Stimulated activated CD8-positive, alpha-beta memory T cell treated with anti-CD3 and anti-CD28 coated beads, Interleukin-4, amount 100 ng/mL, for 48 hours (primary cell): ENCODE results near the gene ABCA9.
"Not testable (repeated sequence)": the region's sequence is repeated elsewhere in the genome, so short reads cannot be mapped to it uniquely, and the experiment has no call there.

Source experiments
- DNase-seq: peaks from one replicate; pipeline ENCODE4 v3.0.0-alpha.2; 2020

The ABCA9 gene

DNA sequence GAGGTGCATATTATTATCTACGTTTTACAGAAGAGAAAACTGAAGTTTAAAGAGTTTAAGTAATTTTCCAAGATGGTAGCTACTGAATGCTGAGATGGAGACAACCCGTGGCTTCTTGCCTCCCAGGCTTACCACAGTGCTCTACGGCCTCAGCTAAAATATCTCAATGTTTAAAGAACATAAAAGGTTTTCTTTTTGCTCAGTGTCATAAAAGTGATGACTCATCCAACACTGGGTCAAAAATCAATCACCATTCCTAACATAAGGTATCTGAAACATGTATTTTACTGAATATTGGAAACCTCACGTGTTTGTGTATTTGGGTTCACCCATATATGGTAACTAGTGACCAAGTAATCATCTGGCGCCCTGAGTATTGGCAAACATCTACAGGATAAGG lies 18.4 kb downstream of the ABCA9 start:
- no peak for DNase-seq

DNA sequence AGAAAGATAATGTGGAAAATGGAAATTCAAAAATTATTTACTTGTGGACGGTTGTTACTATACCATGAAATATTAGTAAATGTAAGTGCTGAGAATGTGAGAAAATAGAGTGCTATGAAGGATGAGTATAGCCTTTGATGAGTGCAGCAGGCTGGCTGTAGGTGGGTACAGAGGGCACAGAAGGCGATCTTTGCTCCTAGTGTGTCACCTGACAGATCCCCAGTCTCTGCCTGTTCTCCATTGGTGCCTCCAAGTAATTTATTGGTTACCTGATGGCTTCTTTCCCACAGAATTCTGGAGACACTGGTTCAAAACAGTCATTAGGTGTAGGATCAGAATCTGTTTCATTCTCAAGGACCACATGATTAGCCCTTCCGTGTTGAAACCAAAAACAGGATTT lies 28.9 kb downstream of the ABCA9 start:
- DNase-seq, result no peak

DNA sequence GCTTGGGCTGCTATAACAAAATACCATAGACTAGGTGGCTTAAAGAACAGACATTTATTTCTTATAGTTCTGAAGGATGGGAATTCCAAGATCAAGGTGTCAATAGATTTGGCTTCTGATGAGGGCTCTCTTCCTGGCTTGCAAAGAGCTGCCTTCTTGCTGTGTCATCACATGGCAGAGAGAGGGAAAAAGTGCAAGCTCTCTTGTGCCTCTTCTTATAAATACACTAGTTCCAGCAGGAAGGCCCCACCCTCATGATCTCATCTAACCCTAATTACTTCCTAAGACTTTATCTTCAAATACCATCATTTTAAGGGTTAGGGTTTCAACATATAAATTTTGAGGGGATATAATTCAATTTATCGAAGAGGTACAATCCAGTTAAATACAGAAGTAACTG lies 30.6 kb downstream of the ABCA9 start:
- DNase-seq, result no peak

DNA sequence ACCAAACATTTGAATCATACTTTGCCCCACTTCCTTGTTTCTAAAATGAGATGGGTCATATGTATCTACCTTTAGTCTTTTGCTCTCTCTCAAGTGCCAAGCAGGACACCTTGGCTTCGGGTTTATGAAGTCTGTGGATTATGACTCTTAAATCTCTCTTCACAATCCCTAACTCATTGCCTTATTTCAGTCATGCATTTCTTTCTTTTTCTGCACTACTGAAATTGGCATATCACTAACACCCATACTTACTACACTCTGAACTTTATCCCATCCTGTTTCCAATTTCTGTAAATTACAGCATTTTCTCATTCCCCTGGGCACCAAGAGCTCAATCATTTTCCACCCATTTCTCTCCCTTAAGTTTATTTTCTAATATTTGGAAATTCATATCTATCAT lies 42.0 kb downstream of the ABCA9 start:
- DNase-seq, result no peak

DNA sequence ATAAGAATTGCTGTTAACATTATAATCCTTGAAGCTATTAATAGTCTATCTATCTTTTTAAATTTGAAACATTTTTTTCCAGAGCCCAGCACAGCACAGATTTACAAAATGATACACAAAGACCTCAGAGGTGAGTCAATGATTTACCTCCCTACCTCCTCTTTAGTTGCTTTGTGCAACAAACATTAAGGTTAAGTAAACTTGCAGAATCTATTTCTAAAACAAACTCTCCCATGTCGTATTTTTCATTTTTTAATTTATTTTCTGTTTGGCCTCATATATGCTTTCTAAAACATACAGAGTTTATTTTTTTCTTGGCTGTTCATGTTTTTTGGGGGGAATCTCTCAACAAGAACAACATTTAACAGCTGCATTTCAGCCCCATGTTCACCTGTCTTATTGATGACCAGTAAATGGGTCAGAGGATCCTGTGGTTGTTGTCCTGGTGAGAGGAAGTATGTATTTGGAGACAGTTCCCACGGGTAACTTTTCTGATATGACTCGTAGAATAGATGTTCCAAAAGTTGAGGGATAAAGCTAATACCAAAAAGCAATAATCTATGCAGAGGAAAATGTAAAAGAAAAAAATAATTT lies 42.6 kb downstream of the ABCA9 start:
- DNase-seq, result no peak

DNA sequence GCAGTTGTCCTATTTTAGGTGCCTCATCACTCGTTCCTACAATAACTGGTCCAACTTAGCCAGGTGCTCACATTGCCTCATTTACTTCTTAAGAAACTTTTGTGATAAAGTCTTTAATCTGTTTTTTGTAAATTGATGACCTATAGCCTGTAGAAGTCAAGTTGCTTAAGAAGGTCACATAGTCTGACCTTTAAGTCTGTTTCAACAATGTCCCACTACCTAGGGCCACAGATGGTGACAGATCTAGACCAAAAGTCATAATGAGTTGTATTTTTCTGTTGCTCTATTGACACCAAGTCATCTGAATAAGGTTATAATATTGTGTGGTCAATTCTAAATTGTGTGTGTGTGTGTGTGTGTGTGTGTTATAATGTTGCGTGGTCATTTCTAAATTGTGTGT lies 45.1 kb downstream of the ABCA9 start:
- DNase-seq, result no peak

DNA sequence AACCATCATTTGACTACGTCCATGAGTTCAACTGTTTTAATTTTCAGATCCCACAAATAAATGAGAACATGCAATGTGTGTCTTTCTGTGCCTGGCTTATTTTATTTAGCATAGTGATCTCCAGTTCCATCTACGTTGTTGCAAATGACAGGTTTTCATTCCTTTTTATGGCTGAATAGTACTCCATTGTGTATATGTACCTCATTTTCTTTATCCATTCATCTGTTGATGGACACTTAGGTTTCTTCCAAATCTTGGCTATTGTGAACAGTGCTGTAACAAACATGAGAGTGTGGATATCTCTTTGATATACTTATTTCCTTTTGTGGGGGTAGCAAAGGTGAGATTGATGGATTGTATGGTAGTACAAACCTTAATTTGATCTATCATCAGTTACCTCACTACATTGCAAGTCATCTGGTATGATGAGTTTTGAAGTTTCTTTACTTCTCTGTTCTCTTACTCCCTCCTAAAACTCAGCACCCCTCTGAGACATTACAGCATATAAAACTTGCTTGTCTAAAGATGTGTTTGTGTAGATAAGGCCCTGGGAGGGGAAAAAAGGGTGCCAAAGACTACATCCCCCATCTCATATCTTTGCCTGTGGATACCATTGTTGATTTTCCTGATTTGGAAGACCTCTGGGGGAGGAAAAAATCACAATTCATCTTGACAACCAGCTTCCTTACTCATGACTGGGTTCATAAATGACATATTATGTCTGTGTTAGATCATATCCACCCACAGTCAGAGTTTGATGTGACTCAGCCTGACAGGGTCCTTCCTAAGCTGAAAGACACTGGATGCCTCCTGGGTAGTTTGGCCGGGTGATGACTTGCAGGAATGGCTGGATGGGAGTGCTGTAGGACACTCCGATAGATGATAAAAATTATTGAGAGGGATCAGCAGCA lies 47.6 kb downstream of the ABCA9 start:
- no peak for DNase-seq

DNA sequence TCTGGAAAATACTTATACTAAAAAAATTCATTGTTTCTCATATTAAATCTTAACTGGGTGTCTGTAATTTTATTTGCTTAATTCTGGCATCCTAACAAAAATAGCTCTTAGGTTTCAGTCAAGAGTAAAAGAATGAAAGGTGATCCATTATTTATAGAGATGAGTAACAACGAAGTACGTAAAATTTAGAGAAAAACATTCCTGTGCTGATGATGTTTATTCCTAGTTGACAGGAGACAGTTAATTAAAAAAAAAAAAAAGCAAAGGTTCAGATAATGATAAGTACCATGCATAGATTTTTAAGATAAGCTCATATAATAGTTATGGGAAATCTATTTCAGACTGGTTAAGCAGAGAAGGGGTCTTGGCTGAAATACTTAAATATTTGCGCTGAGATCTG lies 50.8 kb downstream of the ABCA9 start:
- DNase-seq, result no peak

DNA sequence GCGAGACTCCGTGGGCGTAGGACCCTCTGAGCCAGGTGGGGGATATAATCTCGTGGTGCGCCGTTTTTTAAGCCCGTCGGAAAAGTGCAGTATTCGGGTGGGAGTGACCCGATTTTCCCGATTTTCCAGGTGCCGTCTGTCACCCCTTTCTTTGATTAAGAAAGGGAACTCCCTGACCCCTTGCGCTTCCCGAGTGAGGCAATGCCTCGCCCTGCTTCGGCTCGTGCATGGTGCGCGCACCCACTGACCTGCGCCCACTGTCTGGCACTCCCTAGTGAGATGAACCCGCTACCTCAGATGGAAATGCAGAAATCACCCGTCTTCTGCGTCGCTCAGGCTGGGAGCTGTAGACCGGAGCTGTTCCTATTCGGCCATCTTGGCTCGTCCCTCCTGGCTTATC lies 56.0 kb downstream of the ABCA9 start:
- not testable (repeated sequence) for DNase-seq

DNA sequence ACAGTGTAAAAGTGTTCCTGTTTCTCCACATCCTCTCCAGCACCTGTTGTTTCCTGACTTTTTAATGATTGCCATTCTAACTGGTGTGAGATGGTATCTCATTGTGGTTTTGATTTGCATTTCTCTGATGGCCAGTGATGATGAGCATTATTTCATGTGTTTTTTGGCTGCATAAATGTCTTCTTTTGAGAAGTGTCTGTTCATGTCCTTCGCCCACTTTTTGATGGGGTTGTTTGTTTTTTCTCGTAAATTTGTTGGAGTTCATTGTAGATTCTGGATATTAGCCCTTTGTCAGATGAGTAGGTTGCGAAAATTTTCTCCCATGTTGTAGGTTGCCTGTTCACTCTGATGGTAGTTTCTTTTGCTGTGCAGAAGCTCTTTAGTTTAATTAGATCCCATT lies 61.0 kb downstream of the ABCA9 start:
- not testable (repeated sequence) for DNase-seq

DNA sequence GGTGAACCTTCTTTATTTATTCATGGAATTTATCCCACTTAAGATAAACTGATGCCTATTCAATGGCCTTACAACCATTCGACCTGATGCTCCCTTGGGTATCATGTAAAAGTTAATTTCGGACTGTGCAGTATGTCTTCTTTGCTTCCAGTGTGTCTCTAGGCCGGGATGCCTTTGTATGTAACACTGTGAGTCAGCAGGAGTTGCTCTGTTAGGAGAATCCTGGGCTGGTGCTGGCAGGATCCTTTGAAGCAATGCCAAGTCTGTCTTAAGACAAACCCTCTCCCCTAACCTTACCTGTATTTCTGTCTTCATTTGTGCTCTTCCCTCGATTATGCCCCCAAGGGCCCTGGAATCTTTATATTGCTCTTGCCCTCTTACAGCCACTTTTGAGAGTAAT lies 67.6 kb downstream of the ABCA9 start:
- no peak for DNase-seq

DNA sequence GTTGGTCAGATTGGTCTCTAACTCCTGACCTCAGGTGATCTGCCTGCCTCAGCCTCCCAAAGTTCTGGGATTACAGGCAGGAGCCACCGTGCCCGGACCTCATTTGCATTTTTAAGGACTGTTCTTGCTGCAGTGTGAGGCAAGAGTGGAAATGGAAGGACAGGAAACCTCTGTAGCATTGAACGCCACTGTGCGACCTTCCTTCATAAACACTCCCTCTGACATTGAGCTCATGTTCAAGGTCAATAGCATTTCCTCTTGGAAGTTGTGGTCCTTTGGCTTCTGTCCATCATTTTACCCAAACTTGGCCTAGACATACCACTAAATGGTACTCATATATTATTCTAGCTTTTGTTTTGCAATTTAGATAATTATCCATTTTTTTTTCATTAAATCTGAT lies 72.8 kb downstream of the ABCA9 start:
- DNase-seq, result no peak

DNA sequence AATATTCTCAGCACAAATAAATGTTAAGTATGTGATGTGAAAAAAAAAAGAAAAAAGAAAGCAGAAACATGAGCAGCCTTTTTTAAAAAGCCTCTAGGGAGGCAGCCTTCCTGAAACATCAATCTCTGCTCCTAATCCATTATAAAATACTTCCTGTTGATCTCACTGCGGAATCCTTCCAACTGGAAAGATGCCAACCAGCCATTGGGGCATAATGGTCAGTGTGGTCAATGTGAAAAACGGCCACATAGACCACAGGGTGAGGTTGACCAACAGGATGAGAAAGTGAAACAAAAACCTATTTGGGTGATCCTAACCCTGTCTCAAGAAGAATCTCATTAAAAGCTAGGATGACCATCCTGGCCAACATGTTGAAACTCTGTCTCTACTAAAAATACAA lies 79.4 kb downstream of the ABCA9 start:
- DNase-seq, result no peak

DNA sequence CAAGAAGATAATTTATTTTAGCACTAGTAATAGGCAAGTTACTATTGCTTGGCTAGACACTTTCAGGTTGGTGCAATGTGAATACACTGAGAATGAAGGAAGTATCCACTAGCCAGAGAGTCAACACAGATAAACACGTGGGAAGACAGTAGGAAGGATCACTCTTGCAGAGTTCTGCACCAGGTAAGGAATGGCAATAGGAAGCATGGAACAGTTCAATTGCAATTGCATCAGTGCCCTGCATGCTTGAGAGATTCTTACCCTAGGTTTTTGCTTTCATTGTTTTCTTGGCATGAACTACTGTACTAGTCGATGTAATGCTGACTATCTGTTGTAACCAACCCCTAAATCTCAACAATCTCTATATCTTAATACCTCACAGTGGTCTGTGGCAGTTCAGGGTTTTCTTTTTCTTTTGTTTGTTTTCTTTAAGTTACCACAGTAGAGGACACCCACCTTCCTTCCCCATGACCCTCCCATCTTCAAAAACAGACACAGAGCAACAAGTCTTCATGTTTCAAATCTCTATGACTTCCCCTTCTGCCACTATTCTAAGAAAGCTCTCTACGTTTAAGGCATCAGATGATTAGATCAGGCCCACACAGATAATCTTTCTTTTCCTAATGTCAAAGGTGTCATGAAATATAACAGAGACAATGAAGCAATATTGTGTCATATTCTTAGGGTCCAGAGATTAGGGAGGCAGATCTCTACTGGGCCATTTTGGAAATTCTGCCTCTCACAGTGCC lies 87.5 kb downstream of the ABCA9 start:
- DNase-seq, result no peak

DNA sequence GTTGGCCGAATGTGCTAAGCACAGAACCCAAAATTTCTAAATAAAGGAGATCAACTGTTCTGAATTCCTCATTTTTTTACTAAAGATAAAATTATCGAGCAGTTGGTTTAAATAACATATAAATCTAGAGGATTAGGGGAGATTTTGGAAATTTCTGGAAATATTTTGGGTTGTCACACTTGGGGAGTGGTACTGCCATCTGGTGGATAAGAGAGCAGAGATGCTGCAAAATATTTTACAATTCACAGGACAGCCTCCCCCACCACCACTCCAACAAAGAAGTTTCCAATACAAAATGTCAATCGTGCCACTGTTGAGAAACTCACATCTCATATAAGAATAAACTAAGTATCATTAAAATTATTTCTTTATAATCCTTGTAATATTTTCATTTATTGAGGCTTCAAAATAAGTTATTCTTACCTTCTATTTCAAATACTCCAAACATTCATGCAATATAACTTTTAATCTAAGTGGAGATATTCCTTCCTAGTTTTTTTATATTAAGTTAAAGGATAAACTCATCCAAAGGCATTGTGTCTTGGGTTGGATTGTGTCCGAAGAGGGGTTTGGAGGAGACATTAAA lies 88.5 kb downstream of the ABCA9 start:
- no peak for DNase-seq

DNA sequence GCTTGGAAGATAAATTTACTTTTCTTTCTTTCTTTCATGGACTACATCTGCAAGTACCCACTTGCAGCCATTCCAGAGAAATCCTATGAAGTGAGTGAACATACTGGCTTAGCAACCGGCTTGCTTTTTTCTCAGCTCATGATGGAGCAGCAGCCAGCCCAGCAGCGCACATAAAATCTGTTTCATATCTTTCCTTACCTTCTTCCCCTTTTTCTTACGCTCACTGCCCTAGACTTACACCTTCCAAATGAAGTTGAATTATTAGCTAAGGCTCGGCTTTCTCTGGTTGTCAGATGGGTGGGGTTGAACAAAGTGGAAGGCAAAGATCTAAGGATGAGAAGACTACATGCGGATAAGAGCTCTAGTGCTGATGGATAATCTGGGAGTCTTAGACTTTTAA lies 91.6 kb downstream of the ABCA9 start:
- no peak for DNase-seq

DNA sequence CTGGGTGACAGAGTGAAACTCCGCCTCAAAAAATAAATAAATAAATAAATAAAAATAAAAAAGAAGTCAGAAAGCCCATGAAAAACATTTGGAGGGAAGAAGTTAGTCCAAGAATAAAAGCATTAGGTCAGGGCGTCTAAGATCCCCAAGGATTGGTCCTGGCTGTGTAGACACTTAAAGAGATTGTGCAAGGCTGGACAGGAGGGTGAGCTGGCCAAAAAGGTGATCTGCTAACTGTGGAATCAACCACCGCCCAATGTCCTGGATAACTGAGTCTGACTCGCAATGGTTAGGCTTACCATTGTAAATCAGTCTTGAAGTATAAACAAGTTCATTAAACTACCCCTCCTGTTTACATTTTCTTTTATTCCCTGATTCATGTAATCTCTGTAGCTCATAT lies 96.8 kb downstream of the ABCA9 start:
- DNase-seq, result no peak

DNA sequence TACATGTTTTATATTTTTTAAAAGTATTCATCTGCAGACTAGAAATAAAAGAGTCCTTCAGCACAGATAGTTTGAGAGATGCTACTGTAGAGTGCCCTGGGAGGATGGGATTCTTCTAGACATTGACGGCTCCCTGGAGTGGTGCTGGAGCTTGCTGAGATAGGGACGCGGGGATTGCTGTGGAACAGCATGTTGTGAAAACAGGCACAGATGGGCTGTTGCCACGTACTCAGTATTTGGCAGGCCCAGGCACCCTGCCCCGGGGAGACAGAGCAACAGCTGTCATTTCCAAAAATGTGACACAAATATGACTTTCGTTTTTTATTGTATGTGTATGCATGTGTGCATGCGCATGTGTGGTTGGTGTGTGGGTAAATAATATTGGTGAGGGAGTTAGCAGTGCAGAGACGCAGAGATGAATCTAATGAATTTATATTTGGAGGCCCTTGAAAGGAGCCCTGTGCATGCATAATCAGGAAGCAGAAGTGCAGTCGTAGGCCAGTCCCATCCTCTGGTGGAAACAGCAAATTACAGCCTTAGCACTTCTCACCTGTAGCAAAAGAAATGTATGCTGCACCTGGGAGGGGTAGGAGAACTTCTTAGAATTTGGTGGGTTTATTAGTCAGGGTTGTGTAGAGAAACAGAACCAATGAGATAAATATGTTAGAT lies 99.4 kb downstream of the ABCA9 start:
- no peak for DNase-seq

DNA sequence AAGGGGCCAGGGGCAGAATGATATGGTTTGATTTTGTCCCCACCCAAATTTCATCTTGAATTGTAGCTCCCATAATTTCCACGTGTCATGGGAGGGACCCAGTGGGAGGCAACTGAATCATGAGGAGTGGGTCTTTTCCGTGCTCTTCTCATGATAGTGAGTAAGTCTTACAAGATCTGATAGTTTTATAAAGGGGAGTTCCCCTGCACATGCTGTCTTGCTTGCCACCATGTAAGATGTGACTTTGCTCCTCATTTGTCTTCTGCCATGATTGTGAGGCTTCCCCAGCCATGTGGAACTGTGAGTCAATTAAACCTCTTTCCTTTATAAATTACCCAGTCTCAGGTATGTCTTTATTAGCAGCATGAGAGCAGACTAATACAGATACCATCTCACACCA lies 101.6 kb downstream of the ABCA9 start:
- DNase-seq, result not testable (repeated sequence)

DNA sequence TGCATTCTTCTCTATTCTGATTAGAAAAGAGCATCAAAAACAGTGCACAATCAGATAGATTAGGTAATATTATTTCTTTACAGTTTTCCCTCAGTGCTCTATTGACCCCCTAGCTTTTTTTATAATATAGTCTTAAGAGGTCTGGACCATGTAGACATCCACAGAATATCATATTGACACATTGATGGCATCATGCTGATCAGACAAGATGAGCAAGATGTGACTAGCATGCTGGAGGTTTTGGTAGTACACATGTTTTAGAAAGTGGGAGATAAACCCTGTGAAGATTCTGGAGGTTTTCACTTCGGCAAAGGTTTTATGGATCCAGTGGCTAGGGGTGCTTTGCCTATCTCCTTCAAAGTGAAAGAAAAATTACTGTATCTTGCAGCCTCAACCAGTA lies 102.8 kb downstream of the ABCA9 start:
- no peak for DNase-seq

DNA sequence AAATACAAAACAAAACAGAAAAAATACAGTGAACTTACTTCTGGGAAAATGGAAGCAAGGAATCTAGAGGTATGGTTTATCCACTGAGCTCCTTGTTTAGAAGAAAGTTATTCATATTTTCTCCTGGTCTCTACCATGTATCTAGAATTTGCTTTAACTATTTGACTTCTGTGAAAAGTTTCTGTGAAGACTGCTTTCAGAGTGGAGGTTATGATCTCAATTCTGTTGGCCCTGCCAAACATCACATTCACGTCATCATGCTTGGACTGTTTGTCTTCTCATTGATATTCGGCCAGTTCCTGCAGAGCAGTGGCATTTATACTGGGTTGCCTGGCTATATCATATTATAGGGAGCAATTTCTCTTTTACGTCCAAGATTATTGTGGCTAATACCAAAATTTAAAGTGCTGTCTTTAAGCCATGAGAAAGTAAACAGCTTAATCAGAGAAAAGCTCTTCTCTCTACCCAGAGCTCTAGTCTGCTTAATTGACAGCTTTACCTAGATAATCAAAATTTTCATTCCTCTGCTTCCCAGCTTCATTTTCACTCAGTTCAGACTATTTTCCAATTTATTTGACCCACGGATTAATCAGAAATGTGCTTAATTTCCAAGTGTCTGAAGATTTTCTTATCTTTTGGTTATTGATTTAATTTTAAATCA lies 105.4 kb downstream of the ABCA9 start, which contains the start of gene ABCA8:
TSS of gene ABCA8 (minus strand) at position 212 of the 661 bp plus-strand sequence. CDS start 13,358 bp downstream, outside the sequence.
- DNase-seq, result no peak
